Raji (cell line): ENCODE results near the gene MED7.

Experiments
- POLR2A ChIP-seq: IDR thresholded peaks from 2 replicates; pipeline ENCODE4 v1.6.1; 2011; ENCODE audit warnings: low read depth, low read length, control low read depth; ENCODE audit not compliant: insufficient read depth

MED7 gene

GRCh38 chr5:157132281-157132612 lies 10.4 kb downstream of the MED7 start:
- no peak for TF ChIP-seq POLR2A

GRCh38 chr5:157130925-157131324 lies 11.7 kb downstream of the MED7 start:
- TF ChIP-seq POLR2A = no peak

- TF ChIP-seq POLR2A = no peak
These were observed 21.0 kb downstream of the MED7 start for GRCh38 chr5:157121709-157122108.

- TF ChIP-seq POLR2A = no peak
These were observed 22.6 kb downstream of the MED7 start for GRCh38 chr5:157120102-157120501.

- TF ChIP-seq POLR2A = no peak
These were observed 26.1 kb downstream of the MED7 start for GRCh38 chr5:157116483-157116954.

- TF ChIP-seq POLR2A = no peak
These were observed 27.2 kb downstream of the MED7 start for GRCh38 chr5:157115502-157115901.

GRCh38 chr5:157115012-157115411 lies 27.7 kb downstream of the MED7 start:
- no peak for TF ChIP-seq POLR2A

GRCh38 chr5:157113002-157113401 lies 29.7 kb downstream of the MED7 start:
- no peak for TF ChIP-seq POLR2A

- TF ChIP-seq POLR2A = peak; percentile 47; the same call in 1 of the 2 replicates
These were observed 32.9 kb downstream of the MED7 start for GRCh38 chr5:157109744-157110143.

GRCh38 chr5:157108976-157109375 lies 33.7 kb downstream of the MED7 start, which contains the start of gene HAVCR2:
TSS of gene HAVCR2 (minus strand) at chr5:157109044. CDS start at chr5:157108983, 61 bp downstream.
- 0 out of 2 replicates have a peak, but pooled peaks have one; percentile 22 for TF ChIP-seq POLR2A

GRCh38 chr5:157107508-157107907 lies 35.2 kb downstream of the MED7 start:
- no peak for TF ChIP-seq POLR2A

- no peak for TF ChIP-seq POLR2A
These were observed 35.8 kb downstream of the MED7 start for GRCh38 chr5:157106630-157107461.

- no peak for TF ChIP-seq POLR2A
These were observed 42.5 kb downstream of the MED7 start for GRCh38 chr5:157100140-157100679.

GRCh38 chr5:157088342-157088990 lies 54.2 kb downstream of the MED7 start:
- no peak for TF ChIP-seq POLR2A
